Esophagus squamous epithelium (tissue), 5 donors: ENCODE data around the gene PCED1A. TPM values are rescaled to one million over a fixed set of nuclear protein-coding genes. Genes with fewer than 3 reads are reported as not detected.

ENCODE experiments used
- DNase-seq: peaks from one replicate; lab custom pipeline; 2025; lab: John Stamatoyannopoulos, UW
- H3K27ac ChIP-seq, 4 donors: fragments of 200-600 bp; sonication (generic); one replicate each; pipeline ENCODE4 v1.5.1; 2016 to 2019; ENCODE audit warnings: mild to moderate bottlenecking in 1 of 4
- H3K27me3 ChIP-seq, 4 donors: fragments of 200-600 bp; sonication (generic); 1 replicate in 3 of 4; 2 replicates in 1 of 4; pipeline versions ENCODE4 v1.5.1 to v1.6.0; 2017 to 2021; ENCODE audit warnings: antibody characterized with exemption in 1 of 4
- H3K36me3 ChIP-seq, 3 donors: fragments of 200-600 bp; sonication (generic); one replicate each; pipeline ENCODE4 v1.5.1; 2016 to 2019
- H3K4me1 ChIP-seq, 3 donors: fragments of 200-600 bp; sonication (generic); one replicate each; pipeline ENCODE4 v1.5.1; 2017 to 2019
- H3K4me3 ChIP-seq, 4 donors: fragments of 200-600 bp; sonication (generic); 1 replicate in 3 of 4; 2 replicates in 1 of 4; pipeline ENCODE4 v1.5.1; 2016 to 2019; ENCODE audit warnings: mild to moderate bottlenecking in 2 of 4, moderate library complexity in 1 of 4
- H3K9me3 ChIP-seq, 3 donors: fragments of 200-600 bp; sonication (generic); one replicate each; pipeline ENCODE4 v1.5.1; 2016 to 2019
- CTCF ChIP-seq, 6 experiments: fragments of 450-650 bp in 4 of 6; fragments of 200-600 bp in 2 of 6; sonication (generic) in 2 of 6; IDR thresholded peaks; one replicate each; pipeline ENCODE4 v1.5.1; 2016 to 2019; ENCODE audit warnings: antibody characterized with exemption in 6 of 6, mild to moderate bottlenecking in 4 of 6, moderate library complexity in 4 of 6
- POLR2A ChIP-seq, 4 donors: fragments of 450-650 bp; IDR thresholded peaks; one replicate each; pipeline ENCODE4 v1.6.1; 2017; ENCODE audit warnings: antibody characterized with exemption in 4 of 4, mild to moderate bottlenecking in 4 of 4, moderate library complexity in 3 of 4
- WGBS, 2 donors: methylation state at CpG; one replicate each; pipeline ENCODE4 v1.1.5; 2018; 5-methylcytosine and 5-hydroxymethylcytosine counted together
- intact Hi-C: fragments of 100-400 bp; cut with DNase I; formaldehyde crosslinking; loops from one replicate; pipeline ENCODE4 v1.15.0; 2022
- total RNA-seq, 4 donors: library from RNA; depleted of rRNA; stranded (reverse); fragments of >200 nt; gene quantifications; one replicate each; pipeline ENCODE4 v1.1.0, GENCODE V29; 2016
- donor health status: DM: yes; HTN: yes; CAD: no.

The PCED1A gene
- total RNA-seq, 4 donors from 2014 or later: 9.0 to 25.6 (median 16.6) TPM

GRCh38 chr20:2878515-2878914 lies 38.1 kb upstream of the PCED1A start:
- Histone ChIP-seq H3K9me3 (no peaks in the 10 kb centered on the region), H3K4me3 (no peak overlapping the region), H3K4me1 (peaks cover 22 to 54% (median 27%) of the 10 kb centered on the region in 3 donors), H3K27me3 (no peaks in the 10 kb centered on the region), H3K27ac (peak overlapping the region in 1 of 4 donors; percentile 14), H3K36me3 (peaks cover 0 to 6% (median 0%) of the 10 kb centered on the region in 3 donors)
- TF ChIP-seq CTCF (IDR thresholded peaks at IDR 0.05) (no peak), POLR2A (IDR thresholded peaks at IDR 0.05) (no peak)
- WGBS, 2 donors: 87 to 100% methylated on average over 1 of the region's 1 CpG
- intact Hi-C loops: no loop called here
- DNase-seq: no peak

GRCh38 chr20:2875690-2876203 lies 35.3 kb upstream of the PCED1A start:
- no peak overlapping the region for H3K27ac ChIP-seq
- peaks cover 0 to 13% (median 0%) of the 10 kb centered on the region in 4 donors for H3K27me3 ChIP-seq
- intact Hi-C loops: no loop called here
- peaks cover 32 to 74% (median 37%) of the 10 kb centered on the region in 3 donors for H3K4me1 ChIP-seq
- no peak overlapping the region for H3K4me3 ChIP-seq
- H3K9me3 ChIP-seq: no peaks in the 10 kb centered on the region
- WGBS, 2 donors: 83 to 89% methylated on average over 4 to 5 of the region's 5 CpGs
- no peak for DNase-seq
- peaks cover 0 to 6% (median 0%) of the 10 kb centered on the region in 3 donors for H3K36me3 ChIP-seq
- TF ChIP-seq POLR2A (IDR thresholded peaks at IDR 0.05) (no peak), CTCF (IDR thresholded peaks at IDR 0.05) (no peak)

GRCh38 chr20:2874456-2874855 lies 34.0 kb upstream of the PCED1A start:
- peaks cover 0 to 6% (median 0%) of the 10 kb centered on the region in 3 donors for H3K36me3 ChIP-seq
- H3K4me1 ChIP-seq: peaks cover 30 to 65% (median 38%) of the 10 kb centered on the region in 3 donors
- peaks cover 0 to 13% (median 0%) of the 10 kb centered on the region in 4 donors for H3K27me3 ChIP-seq
- WGBS, 2 donors: 23 to 42% methylated on average over 7 of the region's 7 CpGs
- DNase-seq: no peak
- H3K9me3 ChIP-seq: no peaks in the 10 kb centered on the region
- peak overlapping the region; percentile 69 to 98 (median 86) for H3K4me3 ChIP-seq
- TF ChIP-seq CTCF (IDR thresholded peaks at IDR 0.05) (no peak), POLR2A (IDR thresholded peaks at IDR 0.05) (no peak)
- H3K27ac ChIP-seq: peak overlapping the region in 2 of 4 donors; percentile 84 to 97
- intact Hi-C loops: no loop called here

GRCh38 chr20:2873747-2874041 lies 33.2 kb upstream of the PCED1A start:
- Histone ChIP-seq H3K9me3 (no peaks in the 10 kb centered on the region), H3K36me3 (peaks cover 0 to 6% (median 0%) of the 10 kb centered on the region in 3 donors), H3K4me3 (peak overlapping the region; percentile 69 to 98 (median 86)), H3K27me3 (peaks cover 0 to 13% (median 0%) of the 10 kb centered on the region in 4 donors), H3K4me1 (peaks cover 24 to 58% (median 31%) of the 10 kb centered on the region in 3 donors), H3K27ac (peak overlapping the region; percentile 84 to 97 (median 87))
- intact Hi-C loops: no loop called here
- no CpG with 5 or more reads among the region's 29 CpGs for WGBS, 2 donors
- TF ChIP-seq CTCF (IDR thresholded peaks at IDR 0.05) (no peak), POLR2A (IDR thresholded peaks at IDR 0.05) (no peak)
- no peak for DNase-seq

GRCh38 chr20:2873010-2873746 lies 32.7 kb upstream of the PCED1A start, which contains the start of gene PTPRA:
Gene PTPRA, plus strand, starts transcription at chr20:2873481. Its CDS starts 90,797 bp downstream, at chr20:2964278.
- H3K9me3 ChIP-seq: no peaks in the 10 kb centered on the region
- peaks cover 24 to 55% (median 29%) of the 10 kb centered on the region in 3 donors for H3K4me1 ChIP-seq
- peaks cover 0 to 5% (median 0%) of the 10 kb centered on the region in 3 donors for H3K36me3 ChIP-seq
- H3K4me3 ChIP-seq: peak within 1 kb of the TSS; percentile 69 to 98 (median 86)
- intact Hi-C loops: no loop called here
- TF ChIP-seq CTCF (IDR thresholded peaks at IDR 0.05) (peak in 1 of 6 experiments; percentile 2), POLR2A (IDR thresholded peaks at IDR 0.05) (peak in 3 of 4 donors; percentile 50 to 94 (median 76))
- peak within 1 kb of the TSS; percentile 84 to 97 (median 87) for H3K27ac ChIP-seq
- peak; percentile 64 for DNase-seq
- 0% methylated on average over 1 to 15 of the region's 83 CpGs for WGBS, 2 donors
- H3K27me3 ChIP-seq: peaks cover 0 to 13% (median 0%) of the 10 kb centered on the region in 4 donors
